PC-9 (cell line): ENCODE results near the gene OR4D6. TPM values are rescaled to one million over a fixed set of nuclear protein-coding genes. Genes with fewer than 3 reads are reported as not detected.
"Not testable (repeated sequence)": the region's sequence is repeated elsewhere in the genome, so short reads cannot be mapped to it uniquely, and the experiment has no call there.

Experiments
- BruUV-seq: library from RNA; stranded (reverse); fragments of 400-500 nt; replicated peaks from 2 replicates; lab custom pipeline; 2021; lab: Mats Ljungman, UMichigan
- CTCF ChIA-PET: fragments of 300-600 bp; sonication (Branson Sonifier 250); formaldehyde crosslinking; loops from one replicate; lab custom pipeline; 2022; ENCODE audit warnings: antibody characterized with exemption; lab: Charles Lee
- POLR2A ChIA-PET: fragments of 300-600 bp; sonication (Branson Sonifier 250); formaldehyde crosslinking; loops from one replicate; lab custom pipeline; 2022; ENCODE audit warnings: antibody characterized with exemption; ENCODE audit not compliant: unreplicated experiment; lab: Charles Lee
- DNase-seq, 2 experiments: peaks; one replicate each; pipeline versions ENCODE4 v3.0.0 to v3.0.0-alpha.2; 2015 to 2022; ENCODE audit warnings: mixed read lengths in 1 of 2
- H2AFZ ChIP-seq: fragments of 200-600 bp; sonication (generic); 2 replicates; pipeline ENCODE4 v1.8.1; 2017; ENCODE audit warnings: antibody characterized with exemption
- H3F3A ChIP-seq: fragments of 200-600 bp; sonication (generic); 2 replicates; pipeline ENCODE4 v1.8.1; 2017; ENCODE audit warnings: antibody characterized with exemption, mild to moderate bottlenecking, low read depth; ENCODE audit not compliant: insufficient read depth
- H3K27ac ChIP-seq: fragments of 200-600 bp; sonication (generic); 2 replicates; pipeline ENCODE4 v1.6.1; 2016; ENCODE audit warnings: mixed run types
- H3K27me3 ChIP-seq: fragments of 200-600 bp; sonication (generic); 2 replicates; pipeline ENCODE4 v1.6.1; 2016; ENCODE audit warnings: low read depth, mixed run types; ENCODE audit not compliant: insufficient read depth
- H3K36me3 ChIP-seq: fragments of 200-600 bp; sonication (generic); 2 replicates; pipeline ENCODE4 v1.6.1; 2016; ENCODE audit warnings: low read depth, mixed run types
- H3K4me1 ChIP-seq: fragments of 200-600 bp; sonication (generic); replicated peaks from 2 replicates; pipeline ENCODE4 v1.6.1; 2016; ENCODE audit warnings: mixed run types; ENCODE audit not compliant: insufficient read depth
- H3K4me2 ChIP-seq: fragments of 200-600 bp; sonication (generic); 2 replicates; pipeline ENCODE4 v1.6.1; 2017; ENCODE audit warnings: mixed run types
- H3K4me3 ChIP-seq: fragments of 200-600 bp; sonication (generic); 2 replicates; pipeline ENCODE4 v1.6.1; 2016; ENCODE audit warnings: mixed run types
- H3K79me2 ChIP-seq: fragments of 200-600 bp; sonication (generic); 2 replicates; pipeline ENCODE4 v1.6.1; 2017; ENCODE audit warnings: low read depth, mixed run types
- H3K9me2 ChIP-seq: fragments of 200-600 bp; sonication (generic); 2 replicates; pipeline ENCODE4 v1.8.1; 2017; ENCODE audit warnings: mild to moderate bottlenecking; ENCODE audit not compliant: insufficient read depth
- H3K9me3 ChIP-seq: fragments of 200-600 bp; sonication (generic); 2 replicates; pipeline ENCODE4 v1.8.1; 2016; ENCODE audit warnings: low read depth; ENCODE audit not compliant: insufficient read depth
- H4K20me1 ChIP-seq: fragments of 200-600 bp; sonication (generic); 2 replicates; pipeline ENCODE4 v1.8.1; 2017; ENCODE audit not compliant: insufficient read depth
- CTCF ChIP-seq: fragments of 200-600 bp; sonication (generic); conservative IDR thresholded peaks from 2 replicates; pipeline ENCODE4 v1.6.1; 2017; ENCODE audit warnings: mixed run types, antibody characterized with exemption, mild to moderate bottlenecking, moderate library complexity
- EZH2 ChIP-seq: fragments of 200-600 bp; sonication (generic); IDR thresholded peaks from 2 replicates; pipeline ENCODE4 v1.8.0; 2017; ENCODE audit warnings: antibody characterized with exemption, low read depth
- intact Hi-C: fragments of 100-400 bp; cut with micrococcal nuclease; formaldehyde crosslinking; loops from one replicate; pipeline ENCODE4 v1.10.0; 2022; ENCODE audit not compliant: unreplicated experiment
- total RNA-seq: library from RNA; stranded (reverse); gene quantifications from 2 replicates; pipeline ENCODE4 v1.2.3, GENCODE V29; 2021

OR4D6 gene
- total RNA-seq, 1 experiment from 2014 or later, result not detected

DNA sequence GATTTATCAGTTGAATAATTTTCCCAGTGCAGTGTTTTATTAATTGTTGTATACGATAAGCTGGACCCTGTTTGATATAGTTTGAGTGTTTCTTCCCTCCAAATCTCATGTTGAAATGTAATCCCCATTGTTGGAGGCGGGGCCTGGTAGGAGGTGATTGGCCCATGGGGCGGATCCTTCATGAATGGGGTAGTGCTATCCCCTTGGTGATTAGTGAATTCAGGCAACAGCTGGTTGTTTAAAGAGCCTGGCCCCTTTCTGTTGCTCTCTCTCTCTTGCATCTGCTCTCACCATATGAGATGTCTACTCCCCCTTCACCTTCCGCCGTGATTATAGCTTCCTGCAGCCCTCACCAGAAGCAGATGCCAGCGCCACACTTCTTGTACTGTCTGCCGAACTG lies 19.0 kb upstream of the OR4D6 start:
- no TSS peak for BruUV-seq

GRCh38 chr11:59445624-59446023 lies 11.1 kb upstream of the OR4D6 start:
- H3K79me2 ChIP-seq, H3K36me3 ChIP-seq, H3K4me3 ChIP-seq, BruUV-seq, H3F3A ChIP-seq, DNase-seq, H3K9me2 ChIP-seq, H3K9me3 ChIP-seq, POLR2A ChIA-PET, H3K4me1 ChIP-seq, H3K27ac ChIP-seq, CTCF ChIA-PET, H2AFZ ChIP-seq, H3K4me2 ChIP-seq, intact Hi-C loops, H4K20me1 ChIP-seq: not testable (repeated sequence)
- H3K27me3 ChIP-seq, result peaks cover 19% of the 10 kb centered on the region

More for the DNA sequence above, 19.0 kb upstream of the OR4D6 start:
- Histone ChIP-seq H3K36me3 (no peaks in the 10 kb centered on the region), H3K79me2 (no peaks in the 10 kb centered on the region), H3K4me3 (no peak overlapping the region), H3K27ac (no peak overlapping the region), H3K9me3 (no peaks in the 10 kb centered on the region), H2AFZ (no peak overlapping the region), H3K4me1 (no peaks in the 10 kb centered on the region), H4K20me1 (no peaks in the 10 kb centered on the region), H3K4me2 (no peak overlapping the region), H3K9me2 (no peaks in the 10 kb centered on the region), H3F3A (no peaks in the 10 kb centered on the region), H3K27me3 (peaks cover 13% of the 10 kb centered on the region; the same call in 1 of the 2 replicates)
- intact Hi-C loops, result no loop called here
- TF ChIP-seq CTCF (no peak), EZH2 (no peak)
- DNase-seq, result no peak
- ChIA-PET POLR2A (no interaction called here), CTCF (interaction anchor here (1.0 kb wide), 1 partner anchor 280 kb away, joined by 3 read pairs; no protein-coding TSS in a partner anchor)

DNA sequence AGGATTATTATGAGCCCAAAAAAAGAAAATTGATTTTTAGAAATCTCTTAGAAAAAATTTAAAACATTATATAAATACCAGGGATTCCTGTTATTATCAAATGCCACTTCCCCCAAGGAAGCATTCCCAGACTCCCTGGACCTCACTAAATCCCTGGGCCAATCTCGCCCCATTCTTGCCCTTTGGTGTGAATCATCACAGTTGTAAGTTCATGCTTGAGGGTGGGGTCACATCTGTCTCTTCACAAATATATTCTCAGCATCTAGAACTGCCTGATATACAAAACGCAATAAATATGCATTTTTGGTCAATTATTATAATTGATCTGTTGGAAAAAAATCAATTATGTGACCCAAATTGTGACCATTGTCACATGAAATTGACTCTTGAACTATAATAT lies 8.3 kb upstream of the OR4D6 start:
- Histone ChIP-seq H3K4me1 (no peaks in the 10 kb centered on the region), H3K36me3 (no peaks in the 10 kb centered on the region), H3K9me2 (no peaks in the 10 kb centered on the region), H3K27me3 (peaks cover 14% of the 10 kb centered on the region), H3K4me2 (no peak overlapping the region), H3K27ac (no peak overlapping the region), H3K9me3 (no peaks in the 10 kb centered on the region), H2AFZ (no peak overlapping the region), H3K4me3 (no peak overlapping the region), H3F3A (no peaks in the 10 kb centered on the region), H4K20me1 (no peaks in the 10 kb centered on the region), H3K79me2 (no peaks in the 10 kb centered on the region)
- POLR2A ChIA-PET, result no interaction called here
- intact Hi-C loops, result no loop called here
- no peak for DNase-seq
- no peak for TF ChIP-seq CTCF
- no TSS peak for BruUV-seq
- CTCF ChIA-PET, result no interaction called here

GRCh38 chr11:59459916-59460315 lies 3.2 kb downstream of the OR4D6 start:
- Histone ChIP-seq H4K20me1 (no peaks in the 10 kb centered on the region), H3K4me3 (no peak overlapping the region), H3K4me1 (no peaks in the 10 kb centered on the region), H3K4me2 (no peak overlapping the region), H3F3A (no peaks in the 10 kb centered on the region), H3K9me3 (no peaks in the 10 kb centered on the region), H3K36me3 (no peaks in the 10 kb centered on the region), H2AFZ (no peak overlapping the region), H3K79me2 (no peaks in the 10 kb centered on the region), H3K27me3 (peaks cover 51% of the 10 kb centered on the region), H3K27ac (no peak overlapping the region), H3K9me2 (no peaks in the 10 kb centered on the region)
- ChIA-PET POLR2A (no interaction called here), CTCF (no interaction called here)
- no peak for DNase-seq
- intact Hi-C loops, result no loop called here
- TF ChIP-seq CTCF (no peak), EZH2 (no peak)
- BruUV-seq, result no TSS peak
